Karpas-422 (cell line): ENCODE data around the gene MIS18BP1. TPM values are rescaled to one million over a fixed set of nuclear protein-coding genes. Genes with fewer than 3 reads are reported as not detected.

Experiments used
- DNase-seq: peaks from one replicate; pipeline ENCODE4 v3.0.0-alpha.2; 2015
- H2AFZ ChIP-seq: fragments of 200-600 bp; sonication (generic); 2 replicates; pipeline ENCODE4 v1.6.1; 2014; ENCODE audit warnings: antibody characterized with exemption, low read length, mixed read lengths
- H3K27ac ChIP-seq: fragments of 200-600 bp; sonication (generic); 2 replicates; pipeline ENCODE4 v1.5.1; 2014; ENCODE audit warnings: mild to moderate bottlenecking, low read length, moderate library complexity
- H3K27me3 ChIP-seq: fragments of 200-600 bp; sonication (generic); 2 replicates; pipeline ENCODE4 v1.6.1; 2014; ENCODE audit warnings: low read length, mixed read lengths
- H3K36me3 ChIP-seq: fragments of 200-600 bp; sonication (generic); 2 replicates; pipeline ENCODE4 v1.6.1; 2014; ENCODE audit warnings: low read length, mixed read lengths; ENCODE audit not compliant: insufficient read depth
- H3K4me1 ChIP-seq: fragments of 200-600 bp; sonication (generic); 2 replicates; pipeline ENCODE4 v1.6.1; 2014; ENCODE audit warnings: mild to moderate bottlenecking, low read length, mixed read lengths
- H3K4me2 ChIP-seq: fragments of 200-600 bp; sonication (generic); 2 replicates; pipeline ENCODE4 v1.6.1; 2014; ENCODE audit warnings: low read length, low read depth, mild to moderate bottlenecking; ENCODE audit not compliant: poor library complexity, severe bottlenecking
- H3K4me3 ChIP-seq: fragments of 200-600 bp; sonication (generic); 2 replicates; pipeline ENCODE4 v1.5.1; 2014; ENCODE audit warnings: mild to moderate bottlenecking, antibody characterized with exemption, low read length, mixed read lengths
- H3K79me2 ChIP-seq: fragments of 200-600 bp; sonication (generic); 2 replicates; pipeline ENCODE4 v1.6.1; 2014; ENCODE audit warnings: mild to moderate bottlenecking, low read length, mixed read lengths
- H3K9ac ChIP-seq: fragments of 200-600 bp; sonication (generic); 2 replicates; pipeline ENCODE4 v1.6.0; 2014; ENCODE audit warnings: low read length
- H3K9me2 ChIP-seq: fragments of 200-600 bp; sonication (generic), shearing (Covaris generic); replicated peaks from 2 replicates; pipeline ENCODE4 v1.6.0; 2014; ENCODE audit warnings: mild to moderate bottlenecking, low read length, moderate library complexity; ENCODE audit not compliant: insufficient read depth
- H3K9me3 ChIP-seq: fragments of 300-700, 200-600 bp; sonication (generic); 2 replicates; pipeline ENCODE4 v1.6.1; 2014; ENCODE audit warnings: low read length, mixed read lengths
- H4K20me1 ChIP-seq: fragments of 200-600 bp; sonication (generic); 2 replicates; pipeline ENCODE4 v1.6.1; 2014; ENCODE audit warnings: mild to moderate bottlenecking, antibody characterized with exemption, low read length, low read depth; ENCODE audit not compliant: insufficient read depth
- small RNA-seq: library from RNA; depleted of rRNA; stranded (forward); fragments of <200 nt; gene quantifications from one replicate; pipeline ENCODE3, GENCODE V24; 2014
- total RNA-seq: library from RNA; depleted of rRNA; stranded (reverse); fragments of >200 nt; shearing (Covaris generic); gene quantifications from 2 replicates; pipeline ENCODE4 v1.2.3, GENCODE V29; 2014; ENCODE audit warnings: low replicate concordance; rRNA removed

The MIS18BP1 gene
- total RNA-seq, 1 experiment from 2014 or later: 147 TPM

DNA sequence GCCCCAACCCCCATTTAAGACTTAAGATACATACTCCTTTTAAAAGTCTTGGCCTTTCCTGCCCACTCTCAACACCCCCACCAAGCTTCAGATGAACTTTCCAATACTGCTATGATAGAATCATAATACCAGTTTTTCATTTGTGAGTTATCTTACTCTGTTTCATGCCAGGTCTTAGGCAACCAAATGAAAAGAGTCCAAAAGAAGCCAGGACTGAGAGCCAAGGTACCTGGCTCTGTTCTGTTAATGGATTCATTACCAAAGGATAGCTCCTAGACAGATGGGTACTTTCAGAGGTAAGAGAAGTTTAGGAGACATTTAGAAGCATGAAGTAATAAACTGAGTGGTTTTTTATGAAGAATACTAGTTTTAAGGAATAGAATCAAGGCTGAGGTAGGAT is 83.1 kb downstream of the MIS18BP1 start:
- peaks cover 40% of the 10 kb centered on the region; the same call in 1 of the 2 replicates for H3K36me3 ChIP-seq
- no peaks in the 10 kb centered on the region for H3K4me1 ChIP-seq
- no peak for DNase-seq
- no peaks in the 10 kb centered on the region for H3K27me3 ChIP-seq
- H4K20me1 ChIP-seq: no peaks in the 10 kb centered on the region
- H2AFZ ChIP-seq: no peak overlapping the region
- 0 out of 2 replicates have a peak, but pooled peaks cover 2% of the 10 kb centered on the region for H3K9me2 ChIP-seq
- no peak overlapping the region for H3K4me3 ChIP-seq
- peaks cover 9% of the 10 kb centered on the region for H3K79me2 ChIP-seq
- H3K4me2 ChIP-seq: no peak overlapping the region
- no peaks in the 10 kb centered on the region for H3K9me3 ChIP-seq
- no peak overlapping the region for H3K27ac ChIP-seq
- no peak overlapping the region for H3K9ac ChIP-seq

DNA sequence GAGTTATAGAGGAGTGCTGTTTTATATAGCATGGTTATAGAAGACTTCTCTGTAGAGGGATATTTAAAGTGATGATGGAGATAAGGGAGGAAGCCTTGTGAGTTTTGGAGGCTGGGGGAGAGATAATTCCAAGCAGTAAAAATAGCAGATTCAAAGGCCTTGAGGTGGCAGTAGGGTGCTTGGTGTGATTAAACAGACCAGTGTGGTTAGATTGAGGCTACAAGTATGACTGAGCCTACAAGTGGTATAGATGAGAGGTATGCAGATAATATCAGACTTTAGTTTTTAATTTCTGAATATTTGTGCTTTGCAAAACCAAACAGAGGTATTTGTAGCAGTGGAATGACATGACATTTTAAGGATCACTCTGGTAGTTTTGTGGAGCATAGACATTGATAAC is 96.9 kb downstream of the MIS18BP1 start:
- Histone ChIP-seq H3K4me1 (no peaks in the 10 kb centered on the region), H3K9me2 (no peaks in the 10 kb centered on the region), H4K20me1 (no peaks in the 10 kb centered on the region), H2AFZ (no peak overlapping the region), H3K9ac (no peak overlapping the region), H3K79me2 (peaks cover 33% of the 10 kb centered on the region), H3K36me3 (peaks cover 15% of the 10 kb centered on the region; the same call in 1 of the 2 replicates), H3K27ac (no peak overlapping the region), H3K27me3 (no peaks in the 10 kb centered on the region), H3K4me3 (no peak overlapping the region), H3K4me2 (no peak overlapping the region), H3K9me3 (no peaks in the 10 kb centered on the region)
- no peak for DNase-seq

Small RNA genes lying within 50 kb of the gene (small RNA-seq; reads per million reads assigned to genes)
- not detected for gene RNU6-552P

Other genes starting within 250 kb of the MIS18BP1 start
- 69.6 and 142 TPM in 2 replicates for gene PRPF39, start 169.1 kb downstream of the MIS18BP1 start, total RNA-seq
- 63.2 and 89.8 TPM in 2 replicates for gene FKBP3, start 118.7 kb downstream of the MIS18BP1 start, total RNA-seq
- 22.7 and 32.2 TPM in 2 replicates for gene FANCM, start 117.3 kb downstream of the MIS18BP1 start, total RNA-seq